Stimulated activated naive CD8-positive, alpha-beta T cell treated with anti-CD3 and anti-CD28 coated beads, Interleukin-15, Interleukin-2, amounts not matched to agents 100 U/mL and 50 U/mL, for 24 hours (primary cell): ENCODE data around the gene OR2A2.
"Not testable (repeated sequence)": the region's sequence is repeated elsewhere in the genome, so short reads cannot be mapped to it uniquely, and the experiment has no call there.

ENCODE experiments used
- ATAC-seq: fragments of 150-1000 bp; cut with Tn5 transposase; one replicate; pipeline ENCODE4 v1.10.0; 2021
- DNase-seq: peaks from one replicate; pipeline ENCODE4 v3.0.0; 2021

OR2A2 gene, protein sequence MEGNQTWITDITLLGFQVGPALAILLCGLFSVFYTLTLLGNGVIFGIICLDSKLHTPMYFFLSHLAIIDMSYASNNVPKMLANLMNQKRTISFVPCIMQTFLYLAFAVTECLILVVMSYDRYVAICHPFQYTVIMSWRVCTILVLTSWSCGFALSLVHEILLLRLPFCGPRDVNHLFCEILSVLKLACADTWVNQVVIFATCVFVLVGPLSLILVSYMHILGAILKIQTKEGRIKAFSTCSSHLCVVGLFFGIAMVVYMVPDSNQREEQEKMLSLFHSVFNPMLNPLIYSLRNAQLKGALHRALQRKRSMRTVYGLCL

DNA sequence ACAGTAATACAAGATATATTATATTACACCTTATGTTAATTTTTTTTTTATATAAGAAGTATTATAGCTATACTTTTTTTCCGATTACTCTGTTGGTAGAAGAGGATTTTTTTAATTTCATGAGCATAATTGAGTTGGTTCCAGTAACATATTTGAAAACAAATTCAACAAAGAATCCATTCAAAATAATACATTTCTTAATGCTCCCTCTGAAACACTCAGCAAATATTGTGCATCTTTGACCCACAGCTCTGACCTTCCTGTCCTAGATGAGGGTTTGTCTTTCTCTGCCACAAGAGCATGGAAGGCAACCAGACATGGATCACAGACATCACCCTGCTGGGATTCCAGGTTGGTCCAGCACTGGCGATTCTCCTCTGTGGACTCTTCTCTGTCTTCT is at the start of gene OR2A2:
Gene OR2A2 (plus strand): TSS at position 301 of the 400 bp plus-strand sequence. CDS start 0 bp downstream, at position 301.
- ATAC-seq, result no peak
- no peak for DNase-seq

DNA sequence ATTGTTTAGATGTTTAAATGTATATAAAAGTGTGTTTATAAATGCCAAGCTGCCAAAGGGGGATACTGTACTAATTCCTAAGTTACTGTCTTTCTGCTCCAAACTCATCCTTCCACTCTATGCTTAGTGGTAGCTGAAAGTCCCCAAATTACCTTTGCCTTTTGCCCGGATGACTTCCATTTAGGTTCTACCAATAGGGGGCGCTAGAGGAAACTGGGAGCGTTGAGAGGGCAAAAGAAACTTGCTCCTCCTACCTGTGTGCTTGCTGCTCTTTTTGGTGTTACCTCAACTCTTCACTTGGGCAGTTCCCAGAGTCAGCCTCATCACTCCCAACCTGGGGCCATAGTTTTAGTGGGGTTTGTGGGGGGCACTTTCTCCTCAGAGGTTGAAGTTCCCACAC is 45.7 kb upstream of the OR2A2 start:
- ATAC-seq (no peak), DNase-seq (no peak)

DNA sequence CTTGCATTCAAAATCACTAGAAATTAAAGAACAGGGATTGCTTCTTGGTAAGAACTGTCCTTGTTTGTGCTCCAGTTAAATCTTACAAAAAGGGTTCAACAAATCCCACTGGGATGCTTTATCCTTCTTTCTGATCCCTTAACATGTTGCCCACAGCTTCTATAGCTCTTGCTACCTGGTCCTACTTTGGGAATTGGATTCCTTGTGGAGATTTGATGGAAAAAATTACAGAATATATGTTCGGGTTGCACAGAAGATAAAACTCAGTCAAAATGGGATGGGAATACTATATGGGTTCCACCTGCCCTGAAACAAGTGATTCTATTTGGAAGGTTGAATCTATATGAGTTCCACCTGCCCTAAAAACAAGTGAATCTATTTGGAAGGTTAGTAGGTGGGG is 39.9 kb upstream of the OR2A2 start, which contains the start of gene OR2A25:
Gene OR2A25 (plus strand): TSS at position 301 of the 400 bp plus-strand sequence. CDS start 4,409 bp downstream, outside the sequence.
- DNase-seq, result no peak
- ATAC-seq, result no peak

DNA sequence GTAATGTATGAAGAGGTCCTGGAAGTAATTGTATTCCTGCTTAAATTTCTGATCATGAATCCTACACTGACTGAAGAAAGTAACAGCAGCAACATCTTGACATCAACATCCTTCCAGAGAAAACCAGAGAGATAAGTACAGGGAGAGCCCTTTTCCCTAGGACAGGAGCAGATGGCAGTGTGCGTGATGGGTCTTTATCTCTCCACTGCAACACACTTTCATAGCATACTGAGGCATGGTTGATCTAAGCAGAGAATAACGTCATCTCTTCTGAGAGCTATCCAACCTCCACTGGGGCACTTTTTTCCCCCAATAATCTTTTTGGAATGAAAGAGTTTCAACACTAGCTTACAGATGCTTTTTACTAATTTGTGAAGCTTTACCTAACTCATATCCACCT is 39.4 kb upstream of the OR2A2 start:
- ATAC-seq (no peak), DNase-seq (no peak)

DNA sequence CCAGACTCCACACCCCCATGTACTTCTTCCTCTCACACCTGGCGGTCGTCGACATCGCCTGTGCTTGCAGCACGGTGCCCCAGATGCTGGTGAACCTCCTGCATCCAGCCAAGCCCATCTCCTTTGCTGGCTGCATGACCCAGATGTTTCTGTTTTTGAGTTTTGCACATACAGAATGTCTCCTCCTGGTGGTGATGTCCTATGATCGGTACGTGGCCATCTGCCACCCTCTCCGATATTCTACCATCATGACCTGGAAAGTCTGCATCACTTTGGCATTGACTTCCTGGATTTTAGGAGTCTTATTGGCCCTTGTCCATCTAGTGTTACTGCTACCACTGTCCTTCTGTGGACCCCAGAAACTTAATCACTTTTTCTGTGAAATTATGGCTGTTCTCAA is 35.0 kb upstream of the OR2A2 start:
- no peak for ATAC-seq

DNA sequence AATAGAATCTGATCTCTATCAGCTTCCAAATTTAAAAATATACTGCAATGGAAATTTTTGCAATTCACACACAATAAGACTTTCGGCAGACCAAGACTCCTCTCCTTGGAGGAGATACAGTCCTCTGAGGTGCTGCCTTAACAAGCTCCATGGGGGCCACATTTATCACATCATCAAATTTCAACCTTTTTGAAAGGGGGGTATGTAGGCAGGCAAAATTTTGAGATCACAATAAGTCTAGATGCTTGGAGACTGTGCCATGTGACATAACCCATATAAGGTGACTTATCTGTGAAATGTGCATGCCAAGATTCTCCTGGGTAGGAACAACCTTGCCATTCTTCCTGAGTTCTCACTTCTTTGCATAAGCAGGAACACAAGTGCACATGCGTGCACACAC is 23.4 kb upstream of the OR2A2 start, which contains the start of gene OR2A12:
Gene OR2A12 (plus strand): TSS at position 301 of the 400 bp plus-strand sequence. CDS start 8,830 bp downstream, outside the sequence.
- ATAC-seq, result no peak
- no peak for DNase-seq

More for the DNA sequence above, 35.0 kb upstream of the OR2A2 start:
- no peak for DNase-seq

DNA sequence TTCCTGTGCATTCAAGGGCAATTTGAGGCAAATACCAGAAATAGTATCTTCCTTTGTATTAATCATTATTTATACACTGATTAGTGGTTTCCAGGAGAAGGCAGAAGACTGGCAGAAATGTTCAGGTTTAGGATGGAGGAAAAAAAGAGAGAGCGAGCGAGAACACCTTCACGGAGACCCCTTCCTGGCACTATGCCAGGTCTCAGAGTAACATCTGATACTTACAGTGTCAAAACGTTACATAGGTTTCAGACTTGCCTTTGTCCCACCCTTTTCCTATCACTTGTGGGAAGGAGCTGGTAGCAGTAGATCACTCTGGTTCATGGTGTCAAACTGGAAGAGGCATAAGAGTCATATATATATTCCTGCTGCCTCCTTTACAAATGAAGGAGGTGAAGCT is 22.7 kb upstream of the OR2A2 start:
- no peak for ATAC-seq
- no peak for DNase-seq

DNA sequence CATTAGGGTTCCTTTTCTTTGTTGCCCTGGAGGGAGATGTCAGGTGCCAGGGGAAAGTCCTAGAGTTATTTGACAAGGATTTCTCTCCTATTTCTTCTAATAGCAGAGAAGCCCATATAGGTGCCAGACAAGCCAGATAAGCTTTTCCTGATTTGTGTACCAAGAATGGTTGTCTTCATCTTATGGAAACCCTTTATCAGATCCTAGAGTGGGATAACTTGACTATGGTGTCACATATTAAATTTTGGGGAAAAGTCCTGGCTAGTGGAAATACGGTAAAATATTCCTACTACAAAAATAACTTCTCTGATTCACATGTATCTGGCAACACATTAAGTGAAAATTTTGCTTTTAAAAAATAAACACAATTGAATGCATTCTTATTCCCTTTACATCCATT is 22.2 kb upstream of the OR2A2 start:
- ATAC-seq (no peak), DNase-seq (no peak)

DNA sequence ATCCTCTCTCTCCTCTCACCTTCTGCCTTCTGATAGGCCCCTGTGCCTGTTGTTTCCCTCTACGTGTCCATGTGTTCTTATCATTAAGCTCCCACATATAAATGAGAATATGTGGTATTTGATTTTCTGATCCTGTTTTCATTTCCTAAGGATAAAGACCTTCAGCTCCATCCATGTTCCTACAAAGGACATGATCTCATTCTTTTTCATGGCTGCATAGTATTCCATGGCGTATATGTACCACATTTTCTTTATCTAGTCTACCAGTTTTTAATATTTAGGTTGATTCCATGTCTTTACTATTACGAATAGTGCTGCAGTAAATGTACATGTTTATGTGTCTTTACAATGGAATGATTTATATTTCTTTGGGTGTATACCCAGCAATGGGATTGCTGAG is 18.7 kb upstream of the OR2A2 start:
- DNase-seq (no peak), ATAC-seq (no peak)

DNA sequence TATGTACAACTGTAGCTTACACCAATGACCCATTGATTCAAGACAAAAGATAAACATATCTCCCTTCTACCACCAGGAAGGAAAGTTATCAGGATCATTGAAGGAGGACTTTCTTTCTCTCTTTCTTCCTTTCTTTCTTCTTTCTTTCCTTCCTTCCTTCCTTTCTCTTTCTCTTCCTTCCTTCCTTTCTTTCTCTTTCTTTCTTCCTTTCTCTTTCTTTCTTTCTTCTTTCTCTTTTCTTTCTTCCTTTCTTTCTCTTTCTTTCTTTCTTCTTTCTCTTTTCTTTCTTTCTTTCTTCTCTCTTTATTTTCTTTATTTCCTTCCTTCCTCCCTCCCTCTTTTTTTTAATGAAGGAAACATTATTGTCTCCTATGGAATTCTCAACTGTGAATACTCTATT is 10.6 kb upstream of the OR2A2 start:
- ATAC-seq, result no peak
- no peak for DNase-seq

DNA sequence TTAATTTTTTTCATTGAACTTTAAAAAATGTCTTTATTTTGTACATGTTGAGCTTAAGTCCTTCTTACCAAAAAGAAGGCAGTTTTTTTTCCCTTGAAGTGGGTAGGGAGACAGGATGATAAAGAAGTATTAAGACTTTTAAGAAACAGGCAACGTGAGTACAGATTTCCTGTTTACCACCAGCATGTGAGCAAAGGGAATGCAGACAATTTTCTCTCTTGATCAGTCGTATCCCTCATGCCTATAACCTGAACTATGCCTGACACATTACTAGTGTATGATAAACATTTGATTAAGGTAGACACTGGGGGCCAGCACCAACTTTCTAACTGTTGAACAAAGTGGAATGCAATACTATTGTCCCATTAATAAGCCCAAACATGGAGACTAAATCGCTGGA is 8.8 kb upstream of the OR2A2 start:
- ATAC-seq (no peak), DNase-seq (no peak)

DNA sequence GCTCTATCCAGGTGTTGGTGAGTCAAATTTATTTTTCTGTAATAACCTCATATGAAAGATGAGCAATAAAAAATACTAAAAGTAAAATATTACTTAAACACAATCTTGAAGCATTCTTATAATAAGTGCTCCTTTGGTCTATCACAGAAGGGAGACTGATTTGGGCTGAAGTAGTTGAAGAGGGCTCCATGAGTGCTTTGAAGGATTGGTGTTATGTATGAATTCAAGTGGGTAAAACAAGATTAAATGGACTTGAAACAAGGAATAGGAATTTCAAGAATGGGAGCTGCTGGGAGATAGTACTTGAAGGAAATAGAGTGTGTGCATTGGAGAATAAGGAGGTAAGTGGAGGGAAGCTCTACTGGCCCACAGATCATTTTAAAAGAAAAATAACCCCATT is 7.3 kb upstream of the OR2A2 start:
- DNase-seq (no peak), ATAC-seq (no peak)

DNA sequence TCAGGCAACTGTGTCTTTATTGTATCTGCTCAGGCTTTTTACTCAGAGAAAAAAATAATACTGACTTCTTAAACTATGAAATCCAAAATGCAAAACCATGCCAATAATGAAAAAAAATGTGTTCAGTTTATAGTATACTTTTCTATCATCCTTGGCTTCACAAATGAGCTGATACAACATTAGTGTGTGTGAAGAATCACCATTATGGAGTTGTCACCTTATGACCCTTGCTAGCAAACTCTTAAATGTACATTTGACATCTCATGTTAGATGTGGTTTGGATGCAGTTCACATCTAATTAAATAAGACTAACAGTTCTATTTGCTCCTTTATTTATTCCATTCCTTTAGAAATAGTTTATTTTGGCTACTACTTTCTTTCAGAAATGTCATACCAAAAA is 4.2 kb upstream of the OR2A2 start:
- no peak for ATAC-seq
- DNase-seq, result no peak

DNA sequence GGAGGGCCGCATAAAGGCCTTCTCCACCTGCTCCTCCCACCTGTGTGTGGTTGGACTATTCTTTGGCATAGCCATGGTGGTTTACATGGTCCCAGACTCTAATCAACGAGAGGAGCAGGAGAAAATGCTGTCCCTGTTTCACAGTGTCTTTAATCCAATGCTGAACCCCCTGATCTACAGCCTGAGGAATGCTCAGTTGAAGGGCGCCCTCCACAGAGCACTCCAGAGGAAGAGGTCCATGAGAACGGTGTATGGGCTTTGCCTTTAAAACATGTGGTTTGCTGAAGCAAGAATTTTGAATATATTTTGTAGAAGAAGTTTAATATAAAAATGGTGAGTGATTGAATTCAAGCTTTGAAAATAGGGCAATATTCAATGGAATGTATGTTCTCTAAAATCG is 889 bp downstream of the OR2A2 start:
- DNase-seq (no peak), ATAC-seq (no peak)

DNA sequence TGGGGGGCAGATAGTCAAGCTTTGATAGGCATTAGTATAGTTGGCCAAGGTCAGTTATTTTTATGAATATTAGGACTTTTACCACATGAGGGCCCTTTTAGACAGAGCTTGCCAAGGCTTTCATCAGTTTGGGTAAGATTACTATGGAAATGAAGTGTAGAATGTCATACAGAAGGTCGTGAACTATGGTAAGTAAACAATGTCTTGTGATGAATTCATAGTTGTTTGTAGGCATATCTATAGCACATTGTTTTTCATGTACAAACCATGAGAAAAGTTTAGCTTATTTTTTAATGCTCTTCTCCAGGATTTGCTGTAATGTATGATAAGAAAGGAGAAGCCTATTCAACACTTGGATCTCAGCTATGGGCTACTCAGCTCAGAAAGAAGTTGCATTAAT is 4.3 kb downstream of the OR2A2 start:
- ATAC-seq, result no peak
- no peak for DNase-seq

DNA sequence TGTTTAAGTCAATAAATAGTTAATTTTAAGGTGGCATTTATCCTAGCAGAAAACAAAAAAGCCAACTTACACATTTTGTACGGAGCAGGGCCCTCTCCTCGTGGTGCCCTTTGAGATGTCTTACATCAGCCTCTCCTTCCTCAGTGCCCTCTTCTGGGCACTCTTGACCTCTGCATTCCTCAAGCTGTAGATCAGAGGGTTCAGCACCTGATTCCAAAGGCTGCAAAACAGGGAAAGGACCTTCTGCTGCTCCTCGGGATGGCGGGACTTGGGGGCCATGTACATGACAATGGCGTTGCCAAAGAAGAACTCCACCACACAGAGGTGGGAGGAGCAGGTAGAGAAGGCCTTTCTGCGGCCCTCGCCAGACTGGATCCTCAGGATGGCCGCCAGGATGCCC is 9.0 kb downstream of the OR2A2 start:
- ATAC-seq, result no peak

DNA sequence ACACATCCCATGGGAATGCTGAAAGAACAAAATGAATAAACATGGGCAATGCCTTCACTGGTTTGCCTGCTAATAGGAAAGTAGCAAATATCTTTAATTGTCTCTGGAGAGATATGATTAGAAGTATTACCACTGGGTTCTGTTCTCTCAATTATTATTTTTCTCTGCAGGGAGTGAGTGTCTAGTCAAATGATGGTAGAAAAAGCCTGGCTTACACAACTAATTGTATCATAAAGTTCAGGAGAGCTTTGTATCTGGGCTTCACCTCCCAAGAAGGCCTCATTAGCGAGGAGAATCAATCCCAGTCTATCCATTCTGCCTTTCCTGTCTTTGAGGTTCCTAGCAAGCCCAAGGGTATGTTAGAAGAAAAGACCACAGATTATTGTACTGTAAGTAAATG is 13.5 kb downstream of the OR2A2 start, which contains the start of gene OR2A14:
Gene OR2A14 (plus strand): TSS at position 301 of the 400 bp plus-strand sequence. CDS start 5,937 bp downstream, outside the sequence.
- DNase-seq (no peak), ATAC-seq (no peak)

More for the DNA sequence above, 9.0 kb downstream of the OR2A2 start:
- DNase-seq, result no peak

DNA sequence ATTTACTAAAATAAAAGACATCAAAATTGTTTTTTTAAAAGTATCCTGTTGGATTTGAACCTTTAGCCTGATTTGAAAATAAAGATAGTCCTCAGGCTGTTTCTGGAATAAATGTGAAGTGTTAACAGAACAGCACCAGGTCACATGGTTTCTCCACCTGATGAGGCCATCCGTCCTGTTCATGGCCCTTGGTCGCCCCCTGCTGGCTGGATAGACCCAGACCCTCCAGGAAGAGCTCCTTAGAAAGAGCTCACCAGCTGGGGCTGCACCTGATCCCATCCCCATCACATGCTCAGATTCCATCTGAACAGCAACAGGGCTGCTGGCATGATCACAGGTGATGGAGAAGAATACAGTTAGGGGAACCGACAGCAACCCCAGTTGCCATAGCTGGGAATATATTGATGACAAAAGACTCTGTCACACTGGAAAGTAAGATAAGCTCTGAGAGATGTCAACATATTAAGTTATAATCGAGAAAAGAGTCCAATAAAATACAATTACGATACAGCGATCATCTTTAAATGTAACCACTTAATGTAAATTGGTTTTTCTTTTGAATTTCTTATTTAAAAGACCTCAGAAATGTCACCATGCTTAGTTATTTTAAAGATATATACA is 18.4 kb downstream of the OR2A2 start:
- peak; percentile 94 for ATAC-seq
- DNase-seq, result peak; percentile 95

DNA sequence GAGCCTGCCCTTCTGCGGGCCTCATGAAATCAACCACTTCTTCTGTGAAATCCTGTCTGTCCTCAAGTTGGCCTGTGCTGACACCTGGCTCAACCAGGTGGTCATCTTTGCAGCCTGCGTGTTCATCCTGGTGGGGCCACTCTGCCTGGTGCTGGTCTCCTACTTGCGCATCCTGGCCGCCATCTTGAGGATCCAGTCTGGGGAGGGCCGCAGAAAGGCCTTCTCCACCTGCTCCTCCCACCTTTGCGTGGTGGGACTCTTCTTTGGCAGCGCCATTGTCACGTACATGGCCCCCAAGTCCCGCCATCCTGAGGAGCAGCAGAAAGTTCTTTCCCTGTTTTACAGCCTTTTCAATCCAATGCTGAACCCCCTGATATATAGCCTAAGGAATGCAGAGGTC is 20.2 kb downstream of the OR2A2 start:
- ATAC-seq, DNase-seq: not testable (repeated sequence)

DNA sequence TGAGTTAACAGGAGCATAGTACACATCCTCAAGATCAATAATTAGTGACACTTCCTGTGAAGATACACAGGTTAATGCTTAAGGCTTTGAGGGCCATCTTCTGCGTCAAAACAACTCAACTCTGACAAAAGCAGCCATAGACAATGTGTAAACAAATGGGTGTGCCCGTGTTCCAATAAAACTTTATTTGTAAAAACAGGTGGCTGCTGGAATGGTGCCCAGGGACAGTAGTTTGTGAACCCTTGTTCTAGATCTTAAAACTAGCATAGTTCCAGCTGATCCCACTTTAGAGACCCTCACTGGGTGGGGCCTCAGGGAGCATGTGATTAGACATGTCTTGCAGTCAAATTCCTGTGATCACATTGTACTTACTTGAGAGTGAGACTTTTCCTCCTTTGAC is 21.3 kb downstream of the OR2A2 start:
- ATAC-seq (no peak), DNase-seq (no peak)

DNA sequence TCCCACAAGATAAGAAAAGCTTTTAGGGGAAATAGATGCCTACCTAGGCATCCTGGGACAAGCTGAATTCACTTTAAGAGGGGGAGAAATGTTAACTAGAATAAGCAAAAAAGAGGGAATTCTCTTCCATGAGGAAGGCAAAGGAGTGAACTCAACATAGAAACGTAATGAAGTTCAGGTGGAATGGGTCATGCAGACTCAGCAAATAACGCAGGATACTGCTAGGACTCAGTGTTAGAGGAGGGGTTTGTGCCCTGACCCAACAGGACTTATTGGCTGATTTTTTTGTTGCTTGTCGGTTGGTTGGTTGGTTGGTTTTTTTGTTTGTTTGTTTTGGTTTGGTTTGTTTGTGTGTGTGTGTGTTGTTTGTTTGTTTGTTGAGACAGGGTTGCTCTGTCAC is 22.9 kb downstream of the OR2A2 start:
- ATAC-seq (no peak), DNase-seq (no peak)

DNA sequence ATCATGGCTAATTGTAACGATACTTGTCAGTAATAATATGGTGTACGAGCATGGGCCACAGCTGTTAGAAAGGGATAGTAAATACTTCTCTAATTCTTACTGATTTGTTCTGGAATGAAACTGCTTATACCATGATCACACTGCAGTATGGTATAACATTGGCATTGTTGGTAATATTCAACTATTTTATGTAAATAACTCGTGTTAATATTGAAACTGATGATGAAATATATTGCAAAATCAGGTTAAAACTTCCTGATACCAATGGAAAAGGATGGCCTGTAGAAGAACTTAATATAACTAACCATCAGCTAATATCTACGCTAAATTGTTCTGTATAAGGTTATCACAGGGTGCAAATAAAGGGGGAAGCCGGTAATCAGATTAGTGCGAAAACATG is 23.9 kb downstream of the OR2A2 start:
- ATAC-seq, result no peak
- DNase-seq, result no peak

DNA sequence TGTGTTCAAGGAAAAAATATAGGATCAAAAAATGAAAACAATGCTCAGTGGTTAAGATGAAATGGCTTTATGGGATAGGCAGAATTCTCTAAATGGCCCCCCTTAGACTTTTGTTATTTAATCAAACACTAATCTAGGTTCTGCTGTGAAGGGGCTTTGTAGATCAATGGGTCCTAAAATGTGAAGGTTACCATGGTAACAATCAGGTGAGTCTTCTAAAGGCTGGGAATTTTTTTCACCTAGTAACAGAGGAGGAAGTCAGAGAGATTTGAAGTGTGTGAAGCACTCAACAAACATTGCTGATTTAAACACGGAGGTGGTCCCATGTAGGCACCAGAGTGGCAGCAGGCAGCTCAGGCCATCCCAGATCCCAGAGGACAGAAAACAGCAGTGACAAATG is 24.7 kb downstream of the OR2A2 start:
- DNase-seq, result no peak
- ATAC-seq, result no peak

DNA sequence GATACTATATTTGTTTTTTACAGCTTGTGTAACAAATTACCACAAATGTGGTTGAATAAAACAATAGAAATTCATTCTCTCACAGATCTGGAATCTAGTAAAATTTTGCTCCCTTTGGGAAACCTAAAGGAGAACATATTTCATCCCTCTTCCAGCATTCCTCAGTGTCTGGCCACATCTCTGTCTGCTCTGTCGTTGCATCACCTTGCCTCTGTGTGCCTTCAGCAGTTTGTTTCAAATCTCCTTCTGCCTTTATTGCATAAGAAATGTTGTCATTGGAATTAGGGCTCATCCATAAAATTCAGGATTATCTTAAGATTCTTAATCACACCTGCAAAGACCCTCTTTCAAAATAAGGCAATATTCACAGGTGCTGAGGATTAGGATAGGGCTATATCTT is 28.1 kb downstream of the OR2A2 start:
- no peak for DNase-seq
- no peak for ATAC-seq
